ENCODE results near the gene MED12L.
"Not testable (repeated sequence)": the region's sequence is repeated elsewhere in the genome, so short reads cannot be mapped to it uniquely, and the experiment has no call there.

Gene MED12L

GRCh38 chr3:151387842-151388241 lies 302.4 kb downstream of the MED12L start:
- no peak for DNase-seq

- no peak for DNase-seq
Measured at GRCh38 chr3:151391720-151392119, 306.3 kb downstream of the MED12L start.

- not testable (repeated sequence) for DNase-seq
Measured at GRCh38 chr3:151392191-151392590, 306.7 kb downstream of the MED12L start.

- no peak for DNase-seq
Measured at GRCh38 chr3:151393146-151393830, 307.8 kb downstream of the MED12L start.

GRCh38 chr3:151393941-151394340 lies 308.5 kb downstream of the MED12L start:
- no peak for DNase-seq

- DNase-seq = no peak
Measured at GRCh38 chr3:151394611-151395010, 309.1 kb downstream of the MED12L start.

GRCh38 chr3:151395806-151396205 lies 310.3 kb downstream of the MED12L start:
- no peak for DNase-seq

- DNase-seq = no peak
Measured at GRCh38 chr3:151398895-151399294, 313.4 kb downstream of the MED12L start.

GRCh38 chr3:151400341-151400740 lies 314.9 kb downstream of the MED12L start:
- DNase-seq = no peak

- DNase-seq = no peak
Measured at GRCh38 chr3:151402349-151402748, 316.9 kb downstream of the MED12L start.

GRCh38 chr3:151403246-151403645 lies 317.8 kb downstream of the MED12L start:
- DNase-seq = no peak

GRCh38 chr3:151404316-151404715 lies 318.9 kb downstream of the MED12L start:
- no peak for DNase-seq

- no peak for DNase-seq
Measured at GRCh38 chr3:151407928-151408327, 322.5 kb downstream of the MED12L start.

GRCh38 chr3:151410891-151411559 lies 325.6 kb downstream of the MED12L start:
- no peak for DNase-seq

- DNase-seq = no peak
Measured at GRCh38 chr3:151412989-151413388, 327.5 kb downstream of the MED12L start.

GRCh38 chr3:151415289-151415688 lies 329.8 kb downstream of the MED12L start:
- DNase-seq = no peak

- DNase-seq = no peak
Measured at GRCh38 chr3:151419806-151420205, 334.3 kb downstream of the MED12L start.

GRCh38 chr3:151421938-151422337 lies 336.5 kb downstream of the MED12L start:
- DNase-seq = no peak

- DNase-seq = no peak
Measured at GRCh38 chr3:151423091-151423490, 337.6 kb downstream of the MED12L start.

- DNase-seq = no peak
Measured at GRCh38 chr3:151425627-151426340, 340.3 kb downstream of the MED12L start.

- DNase-seq = no peak
Measured at GRCh38 chr3:151426341-151426657, 340.8 kb downstream of the MED12L start.

GRCh38 chr3:151428386-151428785 lies 342.9 kb downstream of the MED12L start:
- DNase-seq = no peak

GRCh38 chr3:151430821-151431484 lies 345.5 kb downstream of the MED12L start:
- no peak for DNase-seq

GRCh38 chr3:151431940-151432339 lies 346.5 kb downstream of the MED12L start:
- no peak for DNase-seq

All from NCI-H2171 (cell line).